Middle frontal gyrus (tissue), 1 donor: ENCODE results near the gene AAGAB.
"Not testable (repeated sequence)": the region's sequence is repeated elsewhere in the genome, so short reads cannot be mapped to it uniquely, and the experiment has no call there.

Experiments
- DNase-seq: peaks from one replicate; pipeline ENCODE4 v3.0.0-alpha.2; 2015; ENCODE audit warnings: low spot score; ENCODE audit errors: extremely low spot score

AAGAB gene

DNA sequence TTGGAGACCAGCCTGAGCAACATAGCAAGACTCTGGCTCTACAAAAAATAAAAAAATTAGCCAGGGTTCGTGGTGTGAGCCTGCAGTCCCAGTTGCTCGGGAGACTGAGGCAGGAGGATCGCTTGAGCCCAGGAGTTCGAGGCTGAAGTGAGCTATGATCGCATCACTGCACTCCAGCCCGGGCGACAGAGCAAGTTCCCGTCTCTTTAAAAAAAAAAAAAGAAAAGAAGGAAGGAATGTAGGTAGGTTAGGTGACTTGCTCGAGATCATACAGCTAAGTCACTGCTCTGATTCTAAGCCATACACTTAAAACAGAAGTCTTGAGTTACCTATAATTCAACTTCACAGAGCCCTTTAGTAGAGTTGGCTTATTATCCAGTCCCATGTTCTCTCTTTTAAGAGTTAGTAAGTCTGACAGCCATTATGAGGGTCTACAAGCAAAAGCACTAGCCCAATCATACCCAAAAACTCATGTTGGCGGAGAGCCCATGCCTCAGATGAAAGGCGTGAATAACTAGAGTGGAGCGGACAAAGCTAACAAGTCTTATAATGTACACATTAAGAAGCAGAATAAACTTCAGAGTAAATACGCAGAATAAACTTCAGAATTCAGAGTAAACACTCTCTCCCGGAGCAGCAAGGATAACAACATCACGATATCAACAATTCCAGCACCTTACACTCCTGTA lies 768 bp downstream of the AAGAB start:
- DNase-seq = no peak

DNA sequence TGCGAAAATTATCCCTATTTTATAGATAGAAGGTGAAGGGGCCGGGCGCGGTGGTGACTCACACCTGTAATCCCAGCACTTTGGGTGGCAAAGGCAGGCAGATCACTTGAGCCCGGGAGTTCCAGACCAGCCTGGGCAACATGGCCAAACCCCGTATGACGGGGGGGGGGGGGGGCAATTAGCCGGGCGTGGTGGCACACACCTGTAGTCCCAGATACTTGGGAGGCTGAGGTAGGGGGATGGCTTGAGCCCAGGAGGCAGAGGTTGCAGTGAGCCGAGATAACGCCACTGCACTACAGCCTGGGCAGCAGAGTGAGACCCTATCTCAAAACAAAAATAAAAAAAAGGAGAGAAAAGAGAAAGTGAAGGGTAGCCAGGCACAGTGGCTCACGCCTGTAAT lies 1.4 kb downstream of the AAGAB start:
- no peak for DNase-seq

DNA sequence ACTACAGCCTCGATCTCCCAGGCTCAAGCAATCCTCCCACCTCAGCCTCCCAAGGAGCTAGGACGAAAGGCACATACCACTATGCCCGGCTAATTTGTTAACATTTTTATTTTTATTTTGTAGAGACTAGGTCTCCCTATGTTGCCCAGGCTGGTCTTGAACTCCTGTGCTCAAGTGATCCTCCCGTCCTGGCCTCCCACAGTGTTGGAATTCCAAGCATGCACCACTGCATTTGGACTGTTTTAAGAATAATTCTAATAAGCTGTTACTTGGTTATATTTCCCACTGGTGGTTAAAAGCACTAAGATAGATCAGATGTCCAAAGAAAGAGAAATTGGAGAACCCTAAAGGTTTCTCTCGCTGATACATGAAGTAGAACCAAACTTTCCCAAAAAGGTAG lies 3.1 kb downstream of the AAGAB start:
- no peak for DNase-seq

- no peak for DNase-seq
These were observed 4.6 kb downstream of the AAGAB start for GRCh38 chr15:67249830-67250229.

DNA sequence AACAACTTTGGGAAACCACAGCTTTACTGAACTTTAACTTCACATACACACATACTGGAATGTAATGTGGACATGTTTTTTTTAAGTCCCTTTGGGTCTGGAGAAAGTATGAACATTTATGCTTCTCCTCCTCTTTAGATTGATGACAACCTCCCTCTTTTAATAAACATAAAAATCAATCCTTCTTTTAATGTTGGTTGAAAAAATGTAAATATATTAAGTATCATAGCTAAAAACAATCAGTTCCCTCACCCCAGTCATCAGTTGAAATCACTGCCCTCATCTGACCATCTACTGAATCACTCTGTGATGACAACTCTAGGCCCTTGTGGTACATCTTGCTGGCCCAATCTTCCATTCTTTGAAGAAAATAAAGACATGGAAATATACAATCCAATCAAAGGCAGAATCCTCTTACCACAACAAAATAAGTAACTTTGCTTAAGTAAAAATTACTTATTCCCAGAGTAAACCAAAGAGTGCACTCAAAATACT lies 6.4 kb downstream of the AAGAB start:
- DNase-seq = no peak

DNA sequence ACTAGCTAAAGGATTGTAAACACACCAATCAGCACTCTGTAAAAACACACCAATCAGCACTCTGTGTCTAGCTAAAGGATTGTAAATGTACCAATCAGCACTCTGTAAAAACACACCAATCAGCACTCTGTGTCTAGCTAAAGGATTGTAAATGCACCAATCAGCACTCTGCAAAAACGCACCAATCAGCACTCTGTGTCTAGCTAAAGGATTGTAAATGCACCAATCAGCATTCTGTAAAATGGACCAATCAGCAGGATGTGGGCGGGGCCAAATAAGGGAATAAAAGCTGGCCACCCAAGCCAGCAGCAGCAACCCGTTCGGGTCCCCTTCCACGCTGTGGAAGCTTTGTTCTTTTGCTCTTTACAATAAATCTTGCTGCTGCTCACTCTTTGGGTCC lies 7.9 kb downstream of the AAGAB start:
- DNase-seq = not testable (repeated sequence)

GRCh38 chr15:67244971-67245478 lies 9.4 kb downstream of the AAGAB start:
- DNase-seq = no peak

- DNase-seq = no peak
These were observed 11.8 kb downstream of the AAGAB start for GRCh38 chr15:67242708-67243111.

DNA sequence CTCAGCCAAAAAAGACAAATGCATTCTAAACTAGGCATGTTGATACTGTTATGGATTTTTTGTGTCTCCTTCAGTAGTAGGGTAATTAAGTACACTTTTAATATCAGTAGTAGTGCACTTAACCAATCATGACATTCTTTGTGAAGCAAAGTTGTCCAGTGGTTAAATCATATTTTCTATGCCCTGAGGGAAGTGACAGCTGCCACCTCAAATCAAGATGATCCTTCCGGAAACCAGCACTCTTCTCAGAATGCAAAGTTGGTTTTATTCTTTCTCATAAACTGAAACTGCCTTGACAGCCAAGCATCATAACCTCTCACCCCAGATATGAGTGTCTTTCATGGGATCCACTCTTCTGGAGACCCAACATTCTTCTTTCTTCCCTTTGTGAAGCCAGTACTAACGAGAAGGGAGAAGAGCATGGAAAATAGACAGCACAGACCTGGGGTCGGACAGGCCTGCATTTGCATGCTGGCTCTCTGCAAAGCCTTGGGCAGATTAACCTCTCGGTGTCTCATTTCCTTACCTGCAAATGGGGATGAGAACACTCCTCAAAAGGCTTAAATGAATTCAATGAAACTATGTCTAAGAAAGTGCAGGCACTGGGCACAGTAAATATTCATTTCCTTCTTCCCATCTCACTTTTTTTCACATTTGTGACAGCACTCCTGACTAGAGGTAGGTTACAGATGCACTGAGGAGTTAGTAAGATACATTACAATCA lies 13.2 kb downstream of the AAGAB start:
- DNase-seq = no peak

DNA sequence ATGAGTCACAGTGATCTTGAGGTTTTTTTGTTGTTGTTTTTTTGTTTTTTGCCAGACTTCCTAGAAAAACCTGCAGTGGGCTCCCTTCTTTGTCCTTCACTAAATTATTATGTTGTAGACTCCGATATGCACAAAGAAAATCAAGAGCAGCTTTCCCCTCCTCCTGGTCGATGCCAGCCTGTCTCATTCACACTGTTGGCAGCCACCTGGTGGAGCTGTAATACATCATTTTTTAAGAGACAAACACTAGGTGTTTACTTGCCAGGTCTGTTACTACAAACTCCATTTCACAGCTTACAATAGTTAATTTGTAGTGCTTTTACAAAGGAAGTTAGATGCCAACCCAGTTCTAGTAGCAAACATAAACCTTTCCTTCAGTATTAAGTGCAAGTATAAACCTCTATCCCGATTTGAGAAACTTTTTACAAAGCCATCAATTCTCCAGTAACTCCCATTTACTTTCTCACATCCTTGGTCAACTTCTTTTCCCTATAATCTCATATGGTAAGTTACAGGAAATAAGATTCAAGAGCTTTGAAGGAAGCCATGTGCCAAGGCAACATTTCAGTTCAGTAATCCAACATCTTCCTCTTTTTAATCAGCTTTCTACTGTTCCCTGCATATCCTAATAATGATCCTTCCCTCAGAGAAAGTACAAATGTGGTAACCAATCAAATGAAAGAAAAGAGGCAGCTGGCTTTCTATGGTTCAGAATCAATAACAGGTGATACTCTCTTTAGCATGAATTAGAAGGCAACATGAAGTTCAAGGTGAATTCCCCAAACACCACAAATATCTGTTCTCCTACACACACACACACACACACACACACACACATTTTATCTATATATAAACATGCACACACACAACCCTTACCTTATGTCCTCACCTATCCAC lies 14.0 kb downstream of the AAGAB start:
- no peak for DNase-seq

DNA sequence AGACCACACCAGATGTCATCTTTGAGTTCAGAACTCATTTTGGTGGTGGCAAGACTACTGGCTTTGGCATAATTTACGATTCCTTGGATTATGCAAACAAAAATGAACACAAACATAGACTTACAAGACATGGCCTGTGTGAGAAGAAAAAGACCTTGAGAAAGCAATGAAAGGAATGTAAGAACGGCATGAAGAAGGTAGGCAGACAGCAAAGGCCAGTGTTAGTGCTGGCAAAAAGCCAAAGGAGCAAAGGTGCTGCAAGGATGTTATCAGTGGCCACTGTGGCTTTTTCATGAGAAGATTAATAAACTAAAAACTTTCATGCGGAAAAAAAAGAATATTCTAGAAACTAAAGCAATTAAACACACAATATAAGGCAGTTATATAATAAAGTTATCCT lies 21.9 kb downstream of the AAGAB start:
- DNase-seq = no peak

DNA sequence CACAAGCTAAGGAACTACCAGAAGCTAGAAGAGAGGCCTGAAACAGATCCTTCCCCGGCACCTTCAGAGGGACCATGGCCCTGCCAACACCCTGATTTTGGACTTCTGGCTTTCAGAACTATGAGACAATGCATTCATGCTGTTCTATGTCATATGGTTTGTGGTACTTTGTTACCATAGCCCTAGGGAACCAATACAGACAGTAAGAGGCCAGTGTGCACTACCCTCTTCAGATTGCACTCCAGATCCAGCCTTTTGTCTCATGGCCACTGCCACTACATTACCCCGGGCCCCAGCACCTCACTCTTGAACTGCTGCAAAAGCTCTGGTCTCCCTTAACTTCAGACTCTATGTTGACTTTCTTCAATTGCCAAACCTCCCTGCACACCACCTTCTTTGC lies 24.0 kb downstream of the AAGAB start:
- no peak for DNase-seq

DNA sequence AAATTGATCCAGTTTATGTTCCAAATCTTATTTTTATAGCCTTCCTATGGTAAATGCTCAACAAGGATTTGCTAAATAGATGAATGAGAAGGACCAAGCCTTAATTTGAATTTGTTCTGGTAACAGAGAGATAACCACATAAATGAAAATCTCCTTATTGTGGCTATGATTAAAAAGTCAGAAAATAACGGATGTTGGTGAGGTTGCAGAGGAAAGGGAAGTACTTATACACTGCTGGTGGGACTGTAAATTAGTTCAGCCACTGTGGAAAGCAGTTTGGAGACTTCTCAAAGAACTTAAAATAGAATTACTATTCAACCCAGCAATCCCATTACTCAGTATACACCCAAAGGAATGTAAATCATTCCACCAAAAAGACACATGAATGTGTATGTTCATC lies 26.2 kb downstream of the AAGAB start:
- DNase-seq = no peak

DNA sequence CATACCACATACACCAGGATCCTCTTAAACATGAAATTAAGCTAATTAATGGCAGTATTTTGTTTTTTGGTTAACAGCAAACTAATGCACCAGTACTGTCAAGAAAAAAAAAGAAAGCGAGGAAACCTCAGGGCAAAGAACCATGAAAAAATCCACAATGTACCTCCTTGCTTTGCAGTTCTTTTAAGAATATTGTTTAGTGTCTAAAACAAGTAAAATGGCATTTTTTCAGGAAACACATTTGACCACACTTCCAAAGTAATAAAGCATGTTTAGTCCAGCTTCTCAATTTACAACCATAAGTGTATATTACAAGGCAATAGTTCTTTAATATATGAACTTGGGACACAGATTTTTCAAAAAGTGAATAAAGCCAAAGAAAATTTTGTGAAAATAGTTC lies 26.6 kb downstream of the AAGAB start:
- no peak for DNase-seq

GRCh38 chr15:67227431-67227830 lies 27.0 kb downstream of the AAGAB start:
- no peak for DNase-seq

DNA sequence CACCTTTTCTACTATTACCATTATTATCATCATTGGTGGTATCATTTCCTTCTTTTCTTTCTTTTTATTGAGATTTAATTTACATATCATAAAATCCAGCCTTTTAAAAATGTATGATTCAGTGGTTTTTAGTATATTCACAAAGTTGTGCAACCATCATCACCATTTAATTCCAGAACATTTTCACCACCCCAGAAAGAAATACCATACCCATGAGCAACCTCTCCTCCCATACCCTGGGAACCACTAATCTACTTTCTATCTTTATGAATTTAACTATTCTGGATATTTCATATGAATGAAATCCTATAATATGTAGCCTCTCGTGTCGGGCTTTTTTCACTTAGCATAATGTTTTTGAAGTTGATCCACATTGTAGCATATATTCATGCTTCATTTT lies 29.1 kb downstream of the AAGAB start:
- no peak for DNase-seq

DNA sequence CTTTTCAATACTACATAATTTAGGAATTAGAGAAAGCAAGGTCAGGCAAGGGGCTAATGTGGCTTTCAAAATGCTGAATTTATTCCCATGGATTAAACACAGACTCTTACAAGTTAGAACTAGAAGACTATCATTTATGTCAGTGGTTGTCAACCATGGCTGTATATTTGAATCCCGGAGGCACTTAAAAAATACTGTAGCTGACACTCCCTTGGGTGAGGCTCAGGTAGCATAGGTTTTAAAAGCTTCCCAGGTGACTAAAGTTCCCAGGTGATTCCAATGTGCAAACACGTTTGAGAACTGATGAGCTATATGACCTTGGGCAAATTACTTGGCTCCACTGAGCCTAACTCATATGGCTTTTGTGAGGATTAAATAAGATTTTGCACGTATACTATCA lies 29.6 kb downstream of the AAGAB start:
- DNase-seq = no peak

DNA sequence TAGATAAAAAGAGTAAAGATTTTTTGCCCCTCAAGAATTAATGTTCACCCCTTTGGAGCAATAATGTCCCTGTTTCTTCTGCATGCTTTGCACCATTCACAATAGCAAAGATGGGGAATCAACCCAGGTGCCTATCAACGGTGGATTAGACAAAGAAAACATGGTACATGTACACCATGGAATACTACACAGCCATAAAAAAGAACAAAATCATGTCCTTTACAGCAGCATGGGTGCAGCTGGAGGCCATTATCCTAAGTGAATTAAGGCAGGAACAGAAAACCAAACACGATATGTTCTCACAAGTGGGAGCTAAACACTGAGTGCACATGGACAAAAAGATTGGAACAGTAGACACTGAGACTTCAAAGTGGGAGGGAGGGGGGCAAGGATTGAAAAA lies 35.2 kb downstream of the AAGAB start:
- DNase-seq = no peak

DNA sequence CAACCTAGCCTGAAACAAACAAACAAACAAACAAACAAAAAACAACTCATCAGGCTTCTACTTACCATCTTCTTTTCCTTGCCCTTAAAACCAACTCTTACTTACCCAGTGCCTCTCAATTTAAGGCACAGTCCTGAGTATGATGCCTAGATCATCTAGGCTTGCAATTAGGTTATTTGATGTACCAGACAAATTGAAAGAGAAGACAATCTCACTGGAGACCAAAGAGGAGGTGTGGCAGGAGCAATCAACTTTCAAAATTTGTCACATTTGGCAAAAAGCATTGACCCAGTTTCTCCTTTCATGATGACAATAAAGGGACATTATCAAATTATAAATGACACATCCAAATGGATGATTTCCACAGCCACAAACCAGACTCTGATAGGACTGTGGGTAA lies 36.0 kb downstream of the AAGAB start:
- DNase-seq = no peak

DNA sequence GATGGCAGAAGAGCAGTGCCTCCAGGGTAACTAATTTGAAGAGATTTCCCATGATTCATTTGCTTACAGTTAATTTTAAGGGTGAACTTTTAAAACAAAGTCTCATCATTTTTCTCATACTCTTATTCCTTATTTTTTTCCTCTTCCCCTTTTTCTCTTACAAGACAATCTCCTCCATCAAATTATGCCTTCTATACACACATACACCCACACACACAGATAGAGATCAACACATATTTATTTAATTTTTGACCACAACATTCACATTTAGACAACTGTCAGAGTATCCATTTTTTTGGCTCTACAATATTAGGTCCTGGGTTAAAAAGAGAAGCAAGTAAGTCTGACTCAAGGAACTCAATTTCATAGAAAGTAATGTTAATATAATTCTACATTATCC lies 37.6 kb downstream of the AAGAB start:
- DNase-seq = no peak

DNA sequence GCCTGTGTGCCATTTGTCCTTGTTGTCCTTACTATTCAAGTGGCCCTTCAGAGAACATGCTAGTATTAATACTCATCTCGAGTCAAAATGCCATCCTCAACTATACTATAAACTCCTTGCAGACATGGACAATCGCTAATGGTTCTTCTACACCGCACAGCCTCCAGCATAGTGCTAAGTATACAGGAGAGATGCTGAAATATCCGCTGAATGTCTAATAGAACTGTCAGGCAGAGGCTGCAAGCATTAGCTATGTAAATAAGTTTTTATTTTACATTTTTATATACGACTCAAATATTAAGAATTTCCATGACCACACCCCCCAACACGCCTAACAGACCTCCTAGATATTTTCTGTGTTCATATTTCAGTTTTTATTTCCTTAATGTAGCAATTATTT lies 39.4 kb downstream of the AAGAB start:
- no peak for DNase-seq
